ENCODE measurements around the gene G2E3.

DNA sequence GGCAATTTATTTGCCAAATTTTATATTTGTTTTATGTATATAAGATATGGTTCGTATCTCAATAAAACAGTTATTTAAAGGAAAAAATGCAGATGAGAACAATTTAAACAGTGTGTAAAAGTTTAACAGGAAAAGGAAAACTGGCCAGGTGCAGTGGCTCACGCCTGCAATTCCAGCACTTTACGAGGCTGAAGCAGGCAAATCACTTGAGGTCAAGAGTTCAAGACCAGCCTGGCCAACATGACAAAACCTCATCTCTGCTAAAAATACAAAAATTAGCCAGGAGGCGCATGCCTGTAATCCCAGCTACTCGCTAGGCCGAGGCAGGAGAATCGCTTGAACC, 22.3 kb downstream of the G2E3 start:
- TF ChIP-seq, protein P1, sequence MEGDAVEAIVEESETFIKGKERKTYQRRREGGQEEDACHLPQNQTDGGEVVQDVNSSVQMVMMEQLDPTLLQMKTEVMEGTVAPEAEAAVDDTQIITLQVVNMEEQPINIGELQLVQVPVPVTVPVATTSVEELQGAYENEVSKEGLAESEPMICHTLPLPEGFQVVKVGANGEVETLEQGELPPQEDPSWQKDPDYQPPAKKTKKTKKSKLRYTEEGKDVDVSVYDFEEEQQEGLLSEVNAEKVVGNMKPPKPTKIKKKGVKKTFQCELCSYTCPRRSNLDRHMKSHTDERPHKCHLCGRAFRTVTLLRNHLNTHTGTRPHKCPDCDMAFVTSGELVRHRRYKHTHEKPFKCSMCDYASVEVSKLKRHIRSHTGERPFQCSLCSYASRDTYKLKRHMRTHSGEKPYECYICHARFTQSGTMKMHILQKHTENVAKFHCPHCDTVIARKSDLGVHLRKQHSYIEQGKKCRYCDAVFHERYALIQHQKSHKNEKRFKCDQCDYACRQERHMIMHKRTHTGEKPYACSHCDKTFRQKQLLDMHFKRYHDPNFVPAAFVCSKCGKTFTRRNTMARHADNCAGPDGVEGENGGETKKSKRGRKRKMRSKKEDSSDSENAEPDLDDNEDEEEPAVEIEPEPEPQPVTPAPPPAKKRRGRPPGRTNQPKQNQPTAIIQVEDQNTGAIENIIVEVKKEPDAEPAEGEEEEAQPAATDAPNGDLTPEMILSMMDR (IDR thresholded peaks at IDR 0.05), result no peak
- TF ChIP-seq POLR2A (IDR thresholded peaks at IDR 0.05), result no peak
